DND-41 (cell line): ENCODE data around the gene NUP133.

Experiments
- CTCF ChIP-seq: IDR thresholded peaks from 2 replicates; pipeline ENCODE4 v1.5.1; 2012; ENCODE audit warnings: borderline replicate concordance, low read length, moderate library complexity, mild to moderate bottlenecking; ENCODE audit not compliant: poor library complexity, severe bottlenecking; ENCODE audit errors: extremely low read depth
- EZH2 ChIP-seq: IDR thresholded peaks from 3 replicates; pipeline ENCODE4 v1.6.1; 2012; ENCODE audit warnings: borderline replicate concordance, low read depth, mild to moderate bottlenecking, moderate library complexity, low read length, inconsistent platforms; ENCODE audit not compliant: severe bottlenecking

- TF ChIP-seq CTCF (no peak), EZH2 (no peak)
Measured at GRCh38 chr1:229535230-229535629, 27.1 kb upstream of the NUP133 start.
